BJ (cell line): Measurements from ENCODE around the gene EME2. TPM values are rescaled to one million over a fixed set of nuclear protein-coding genes. Genes with fewer than 3 reads are reported as not detected.

Source experiments
- CTCF ChIA-PET: fragments of 350-600 bp; formaldehyde crosslinking; extraction: SDS; loops from one replicate; lab custom pipeline; 2021; ENCODE audit warnings: antibody characterized with exemption, inconsistent platforms; lab: Yijun Ruan, JAX
- POLR2A ChIA-PET: fragments of 300-600 bp; sonication (Branson Sonifier 250); formaldehyde crosslinking; extraction: SDS; loops from one replicate; lab custom pipeline; 2021; ENCODE audit warnings: antibody characterized with exemption; lab: Charles Lee
- DNase-seq: peaks from one replicate; pipeline ENCODE4 v3.0.0-alpha.2; 2011; ENCODE audit warnings: low read depth
- H3K27me3 ChIP-seq: 2 replicates; pipeline ENCODE4 v1.6.0; 2011; ENCODE audit warnings: low read length; ENCODE audit not compliant: control insufficient read depth, insufficient read depth
- H3K36me3 ChIP-seq: 2 replicates; pipeline ENCODE4 v1.5.1; 2011; ENCODE audit warnings: low read length; ENCODE audit not compliant: control insufficient read depth, insufficient read depth
- H3K4me3 ChIP-seq: 2 replicates; pipeline ENCODE4 v1.5.1; 2011; ENCODE audit warnings: low read depth, mild to moderate bottlenecking, control low read depth, low read length
- CTCF ChIP-seq: IDR thresholded peaks from 2 replicates; pipeline ENCODE4 v1.5.1; 2011; ENCODE audit warnings: low read depth, mild to moderate bottlenecking, control low read depth, inconsistent platforms, low read length, moderate library complexity; ENCODE audit not compliant: insufficient read depth
- polyA plus RNA-seq: library from polyadenylated mRNA; depleted of rRNA; stranded (reverse); fragments of >200 nt; gene quantifications from 2 replicates; pipeline ENCODE4 v1.2.3, GENCODE V29; 2011

Gene EME2
- polyA plus RNA-seq, 1 experiment, result 4.0 TPM

GRCh38 chr16:1745181-1745899 lies 27.3 kb upstream of the EME2 start:
- H3K27me3 ChIP-seq, result no peaks in the 10 kb centered on the region
- no peak overlapping the region for H3K4me3 ChIP-seq
- DNase-seq, result peak; percentile 75
- ChIA-PET CTCF (interaction anchor here (0.7 to 1.4 kb wide), 4 partner anchors 12 to 39 kb away, joined by 3 to 5 read pairs (median 3); partner anchors contain the start of genes EME2, MAPK8IP3 and MRPS34), POLR2A (no interaction called here)
- TF ChIP-seq CTCF, result no peak
- peaks cover 38% of the 10 kb centered on the region for H3K36me3 ChIP-seq

GRCh38 chr16:1745900-1746692 lies 26.5 kb upstream of the EME2 start:
- no peak for TF ChIP-seq CTCF
- Histone ChIP-seq H3K4me3 (no peak overlapping the region), H3K36me3 (peaks cover 36% of the 10 kb centered on the region), H3K27me3 (no peaks in the 10 kb centered on the region)
- CTCF ChIA-PET, result interaction anchor here (0.7 to 1.5 kb wide), 5 partner anchors 12 to 40 kb away, joined by 3 to 5 read pairs (median 3); partner anchors contain the start of genes EME2, MAPK8IP3 and MRPS34
- DNase-seq, result peak; percentile 37
- POLR2A ChIA-PET, result no interaction called here

- H3K27me3 ChIP-seq, result no peaks in the 10 kb centered on the region
- TF ChIP-seq CTCF, result no peak
- H3K36me3 ChIP-seq, result peaks cover 37% of the 10 kb centered on the region
- no peak overlapping the region for H3K4me3 ChIP-seq
- DNase-seq, result no peak
- POLR2A ChIA-PET, result no interaction called here
- CTCF ChIA-PET, result interaction anchor here (1.5 kb wide), 1 partner anchor 12 kb away, joined by 3 read pairs; no protein-coding TSS in a partner anchor
Measured at GRCh38 chr16:1746693-1747195, 25.9 kb upstream of the EME2 start.

- peaks cover 41% of the 10 kb centered on the region for H3K36me3 ChIP-seq
- H3K4me3 ChIP-seq, result no peak overlapping the region
- POLR2A ChIA-PET, result no interaction called here
- no peaks in the 10 kb centered on the region for H3K27me3 ChIP-seq
- CTCF ChIA-PET, result no interaction called here
- DNase-seq, result no peak
- TF ChIP-seq CTCF, result no peak
Measured at GRCh38 chr16:1747934-1748333, 24.7 kb upstream of the EME2 start.
